ENCODE results near the gene BAZ2B.

- TF ChIP-seq CTCF (IDR thresholded peaks at IDR 0.05) (no peak), POLR2A (IDR thresholded peaks at IDR 0.05) (no peak)
These were observed 325.9 kb downstream of the BAZ2B start for GRCh38 chr2:159290289-159290907.
